Jurkat, Clone E6-1 (cell line): ENCODE results near the gene HEG1.

Source experiments
- DNase-seq: peaks from one replicate; pipeline ENCODE4 v3.0.0-alpha.2; 2011; ENCODE audit warnings: low read depth, low spot score
- H3K4me3 ChIP-seq: 2 replicates; pipeline ENCODE4 v1.5.1; 2011; ENCODE audit warnings: mild to moderate bottlenecking, low read length, control low read depth, moderate library complexity

Gene HEG1

GRCh38 chr3:124999897-125000435, 55.8 kb downstream of the HEG1 start:
- H3K4me3 ChIP-seq: no peak overlapping the region
- no peak for DNase-seq

GRCh38 chr3:124999317-124999716, 56.5 kb downstream of the HEG1 start:
- no peak for DNase-seq

GRCh38 chr3:124998247-124998630, 57.6 kb downstream of the HEG1 start:
- DNase-seq: no peak
- no peak overlapping the region for H3K4me3 ChIP-seq

More at GRCh38 chr3:124999317-124999716, 56.5 kb downstream of the HEG1 start:
- H3K4me3 ChIP-seq: no peak overlapping the region

GRCh38 chr3:124997303-124998246, 58.2 kb downstream of the HEG1 start:
- DNase-seq: no peak
- H3K4me3 ChIP-seq: no peak overlapping the region

GRCh38 chr3:124995460-124995994, 60.3 kb downstream of the HEG1 start:
- DNase-seq: no peak
- no peak overlapping the region for H3K4me3 ChIP-seq

GRCh38 chr3:124993466-124993865, 62.3 kb downstream of the HEG1 start:
- DNase-seq: no peak
- H3K4me3 ChIP-seq: no peak overlapping the region

- no peak for DNase-seq
- no peak overlapping the region for H3K4me3 ChIP-seq
Measured at GRCh38 chr3:124992041-124992440, 63.8 kb downstream of the HEG1 start.

GRCh38 chr3:124986192-124987143, 69.3 kb downstream of the HEG1 start:
- no peak for DNase-seq
- no peak overlapping the region for H3K4me3 ChIP-seq

- no peak for DNase-seq
- no peak overlapping the region for H3K4me3 ChIP-seq
Measured at GRCh38 chr3:124985349-124985748, 70.4 kb downstream of the HEG1 start.

GRCh38 chr3:124984754-124985153, 71.0 kb downstream of the HEG1 start:
- H3K4me3 ChIP-seq: no peak overlapping the region
- no peak for DNase-seq

GRCh38 chr3:124982855-124983254, 72.9 kb downstream of the HEG1 start:
- DNase-seq: no peak
- H3K4me3 ChIP-seq: no peak overlapping the region

GRCh38 chr3:124981472-124981871, 74.3 kb downstream of the HEG1 start:
- no peak for DNase-seq
- no peak overlapping the region for H3K4me3 ChIP-seq

- no peak overlapping the region for H3K4me3 ChIP-seq
- DNase-seq: no peak
Measured at GRCh38 chr3:124978627-124979026, 77.2 kb downstream of the HEG1 start.

- no peak overlapping the region for H3K4me3 ChIP-seq
- no peak for DNase-seq
Measured at GRCh38 chr3:124976383-124976782, 79.4 kb downstream of the HEG1 start.

GRCh38 chr3:124974691-124975090, 81.1 kb downstream of the HEG1 start:
- DNase-seq: no peak

GRCh38 chr3:124973290-124973689, 82.5 kb downstream of the HEG1 start:
- DNase-seq: no peak
- H3K4me3 ChIP-seq: no peak overlapping the region

More at GRCh38 chr3:124974691-124975090, 81.1 kb downstream of the HEG1 start:
- H3K4me3 ChIP-seq: no peak overlapping the region

- H3K4me3 ChIP-seq: no peak overlapping the region
- no peak for DNase-seq
Measured at GRCh38 chr3:124972457-124972856, 83.3 kb downstream of the HEG1 start.

- no peak for DNase-seq
- no peak overlapping the region for H3K4me3 ChIP-seq
Measured at GRCh38 chr3:124969963-124970722, 85.7 kb downstream of the HEG1 start.

GRCh38 chr3:124969190-124969589, 86.6 kb downstream of the HEG1 start:
- no peak overlapping the region for H3K4me3 ChIP-seq
- DNase-seq: no peak
